Activated naive CD8-positive, alpha-beta T cell treated with anti-CD3 and anti-CD28 coated beads, Interleukin-2, amount 50 U/mL, for 24 hours (primary cell): ENCODE data around the gene VAPA.
"Not testable (repeated sequence)": the region's sequence is repeated elsewhere in the genome, so short reads cannot be mapped to it uniquely, and the experiment has no call there.

ENCODE experiments used
- ATAC-seq: fragments of 150-1000 bp; cut with Tn5 transposase; one replicate; pipeline ENCODE4 v1.10.0; 2021
- DNase-seq: peaks from one replicate; pipeline ENCODE4 v3.0.0; 2021
- H3K27ac Mint-ChIP-seq: one replicate; pipeline ENCODE4 v1.8.0; 2021; ENCODE audit warnings: mild to moderate bottlenecking, mixed read lengths
- H3K27me3 Mint-ChIP-seq: one replicate; pipeline ENCODE4 v1.8.0; 2021; ENCODE audit warnings: mixed read lengths
- H3K36me3 Mint-ChIP-seq: one replicate; pipeline ENCODE4 v1.8.0; 2021; ENCODE audit warnings: low read depth, mixed read lengths
- H3K4me1 Mint-ChIP-seq: one replicate; pipeline ENCODE4 v1.8.0; 2021; ENCODE audit warnings: mixed read lengths
- H3K4me3 Mint-ChIP-seq: one replicate; pipeline ENCODE4 v1.8.0; 2021; ENCODE audit warnings: mild to moderate bottlenecking, moderate library complexity, mixed read lengths
- H3K9me3 Mint-ChIP-seq: one replicate; pipeline ENCODE4 v1.8.0; 2021; ENCODE audit warnings: mixed read lengths

The VAPA gene

GRCh38 chr18:9898792-9899549 lies 14.8 kb upstream of the VAPA start:
- H3K27ac Mint-ChIP-seq: peak overlapping the region; percentile 37
- H3K4me3 Mint-ChIP-seq: no peak overlapping the region
- ATAC-seq: peak; percentile 93

DNA sequence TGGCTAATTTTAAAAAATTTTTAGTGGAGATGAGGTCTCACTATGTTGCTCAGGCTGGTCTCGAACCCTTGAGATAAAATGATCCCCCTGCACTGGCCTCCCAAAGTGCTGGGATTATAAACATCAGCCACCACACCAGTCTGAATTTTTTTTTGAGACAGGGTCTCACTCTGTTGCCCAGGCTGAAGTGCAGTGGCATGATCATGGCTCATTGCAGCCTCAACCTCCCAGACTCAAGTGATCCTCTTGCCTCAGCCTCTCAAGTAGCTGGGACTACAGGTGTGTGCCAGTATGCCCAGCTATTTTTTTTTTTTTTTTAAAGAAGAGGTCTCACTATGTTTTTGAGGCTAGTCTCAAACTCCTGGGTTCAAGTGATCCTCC lies 14.3 kb upstream of the VAPA start:
- not testable (repeated sequence) for DNase-seq, H3K27ac Mint-ChIP-seq, H3K27me3 Mint-ChIP-seq, H3K9me3 Mint-ChIP-seq, ATAC-seq, H3K4me3 Mint-ChIP-seq, H3K36me3 Mint-ChIP-seq
- H3K4me1 Mint-ChIP-seq: peaks cover 21% of the 10 kb centered on the region

More at GRCh38 chr18:9898792-9899549, 14.8 kb upstream of the VAPA start:
- peaks cover 2% of the 10 kb centered on the region for H3K27me3 Mint-ChIP-seq
- no peak for DNase-seq
- no peaks in the 10 kb centered on the region for H3K9me3 Mint-ChIP-seq
- peaks cover 21% of the 10 kb centered on the region for H3K4me1 Mint-ChIP-seq
- no peaks in the 10 kb centered on the region for H3K36me3 Mint-ChIP-seq

GRCh38 chr18:9900699-9901098 lies 13.1 kb upstream of the VAPA start:
- H3K27ac Mint-ChIP-seq: no peak overlapping the region
- H3K27me3 Mint-ChIP-seq: peaks cover 2% of the 10 kb centered on the region
- H3K9me3 Mint-ChIP-seq: no peaks in the 10 kb centered on the region
- DNase-seq (peak; percentile 7), ATAC-seq (peak; percentile 60)
- H3K36me3 Mint-ChIP-seq: no peaks in the 10 kb centered on the region
- H3K4me1 Mint-ChIP-seq: peaks cover 21% of the 10 kb centered on the region
- no peak overlapping the region for H3K4me3 Mint-ChIP-seq

GRCh38 chr18:9901377-9901776 lies 12.4 kb upstream of the VAPA start:
- H3K9me3 Mint-ChIP-seq: no peaks in the 10 kb centered on the region
- no peak overlapping the region for H3K27ac Mint-ChIP-seq
- peaks cover 21% of the 10 kb centered on the region for H3K4me1 Mint-ChIP-seq
- H3K27me3 Mint-ChIP-seq: peaks cover 2% of the 10 kb centered on the region
- no peaks in the 10 kb centered on the region for H3K36me3 Mint-ChIP-seq
- DNase-seq (no peak), ATAC-seq (no peak)
- H3K4me3 Mint-ChIP-seq: no peak overlapping the region

DNA sequence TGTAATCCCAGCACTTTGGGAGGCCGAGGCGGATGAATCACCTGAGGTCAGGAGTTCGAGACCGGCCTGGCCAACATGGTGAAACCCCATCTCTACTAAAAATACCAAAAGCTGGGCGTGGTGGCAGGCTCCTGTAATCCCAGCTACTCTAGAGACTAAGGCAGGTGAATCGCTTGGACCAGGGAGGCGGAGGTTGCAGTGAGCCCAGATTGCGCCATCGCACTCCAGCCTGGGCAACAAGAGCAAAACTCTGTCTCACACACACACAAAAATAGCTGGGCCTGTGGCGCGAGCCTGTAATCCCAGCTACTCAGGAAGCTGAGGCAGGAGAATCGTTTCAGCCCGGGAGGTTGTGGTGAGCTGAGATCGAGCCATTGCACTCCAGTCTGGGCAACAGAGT lies 11.6 kb upstream of the VAPA start:
- H3K36me3 Mint-ChIP-seq, H3K9me3 Mint-ChIP-seq, DNase-seq, H3K27me3 Mint-ChIP-seq, H3K27ac Mint-ChIP-seq, H3K4me3 Mint-ChIP-seq, ATAC-seq: not testable (repeated sequence)
- peaks cover 21% of the 10 kb centered on the region for H3K4me1 Mint-ChIP-seq

DNA sequence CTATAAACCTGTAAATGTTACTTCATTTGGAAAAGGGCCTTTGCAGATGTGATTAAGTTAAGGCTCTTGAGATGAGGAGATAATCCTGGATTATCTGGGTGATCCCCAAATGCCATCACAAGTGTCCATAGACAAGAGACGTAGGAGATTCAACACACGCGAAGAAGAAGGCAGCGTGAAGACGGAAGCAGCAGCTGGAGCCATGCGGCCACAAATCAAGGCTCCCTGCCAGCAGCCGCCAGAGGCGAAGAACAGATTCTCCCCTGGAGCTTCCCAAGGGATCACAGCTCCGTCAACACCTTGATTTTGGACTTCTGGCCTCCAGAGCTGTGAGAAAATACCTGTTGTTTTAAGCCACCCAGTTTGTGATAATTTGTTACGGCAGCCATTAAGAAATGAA lies 11.0 kb upstream of the VAPA start:
- peaks cover 21% of the 10 kb centered on the region for H3K4me1 Mint-ChIP-seq
- peaks cover 2% of the 10 kb centered on the region for H3K27me3 Mint-ChIP-seq
- no peaks in the 10 kb centered on the region for H3K36me3 Mint-ChIP-seq
- no peak overlapping the region for H3K27ac Mint-ChIP-seq
- no peak overlapping the region for H3K4me3 Mint-ChIP-seq
- ATAC-seq (no peak), DNase-seq (no peak)
- H3K9me3 Mint-ChIP-seq: no peaks in the 10 kb centered on the region

DNA sequence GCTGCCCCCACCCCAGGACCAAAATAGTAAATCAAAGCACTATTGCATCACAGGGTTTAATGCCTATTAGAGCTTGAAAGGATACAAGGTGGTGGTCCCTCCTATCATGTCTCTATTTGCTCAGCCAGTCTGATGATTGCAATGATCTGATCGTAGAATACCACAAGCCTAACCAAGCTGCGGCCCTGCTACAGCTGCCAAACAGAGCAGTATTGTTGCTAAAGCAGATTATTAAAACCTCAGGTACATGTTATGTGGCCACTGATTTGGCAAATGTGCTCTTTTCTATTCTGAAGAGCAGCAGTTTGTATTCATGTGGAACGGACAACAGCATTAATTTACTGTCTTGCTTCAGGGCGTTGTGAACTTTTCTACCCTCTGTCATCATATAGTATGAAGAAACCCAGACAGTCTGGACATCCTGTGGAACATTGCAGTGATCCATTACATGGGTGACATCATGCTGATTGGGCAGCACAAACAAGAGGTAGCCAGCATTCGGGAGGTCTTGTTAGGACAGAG lies 8.4 kb upstream of the VAPA start:
- DNase-seq (no peak), ATAC-seq (no peak)
- H3K27ac Mint-ChIP-seq: no peak overlapping the region
- no peaks in the 10 kb centered on the region for H3K36me3 Mint-ChIP-seq
- H3K27me3 Mint-ChIP-seq: peaks cover 2% of the 10 kb centered on the region
- H3K9me3 Mint-ChIP-seq: no peaks in the 10 kb centered on the region
- no peak overlapping the region for H3K4me3 Mint-ChIP-seq
- H3K4me1 Mint-ChIP-seq: peaks cover 4% of the 10 kb centered on the region

- Mint-ChIP-seq H3K36me3 (no peaks in the 10 kb centered on the region), H3K27me3 (peaks cover 2% of the 10 kb centered on the region), H3K27ac (no peak overlapping the region), H3K9me3 (no peaks in the 10 kb centered on the region), H3K4me1 (no peaks in the 10 kb centered on the region), H3K4me3 (no peak overlapping the region)
- DNase-seq (no peak), ATAC-seq (no peak)
Observed at GRCh38 chr18:9906481-9906880, 7.3 kb upstream of the VAPA start.

DNA sequence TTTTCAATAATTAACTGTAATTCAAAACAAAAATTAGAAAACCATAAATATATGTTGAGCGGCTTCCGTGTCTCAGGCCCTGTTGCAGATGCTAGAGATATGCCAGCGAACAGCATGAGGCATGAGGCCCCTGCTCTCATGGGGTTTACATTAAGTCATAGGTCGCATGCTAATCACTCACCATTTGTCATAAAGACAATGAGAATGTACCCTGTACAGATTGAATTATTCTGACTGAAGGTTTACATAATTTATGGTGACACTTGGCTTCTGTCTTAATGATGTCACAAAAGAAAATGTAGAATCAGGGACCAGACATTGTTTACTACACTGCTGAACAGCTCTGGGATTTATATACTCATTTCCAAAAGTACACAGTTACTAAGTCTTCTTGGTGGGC lies 5.9 kb upstream of the VAPA start:
- Mint-ChIP-seq H3K4me3 (no peak overlapping the region), H3K36me3 (no peaks in the 10 kb centered on the region), H3K4me1 (peaks cover 2% of the 10 kb centered on the region), H3K27me3 (peaks cover under 1% of the 10 kb centered on the region), H3K9me3 (no peaks in the 10 kb centered on the region), H3K27ac (no peak overlapping the region)
- ATAC-seq (peak; percentile 57), DNase-seq (no peak)

- Mint-ChIP-seq H3K27ac (no peak overlapping the region), H3K4me1 (peaks cover 11% of the 10 kb centered on the region), H3K36me3 (no peaks in the 10 kb centered on the region), H3K9me3 (no peaks in the 10 kb centered on the region), H3K27me3 (no peaks in the 10 kb centered on the region), H3K4me3 (no peak overlapping the region)
- ATAC-seq (no peak), DNase-seq (no peak)
Observed at GRCh38 chr18:9910071-9910470, 3.7 kb upstream of the VAPA start.

GRCh38 chr18:9910661-9911060 lies 3.2 kb upstream of the VAPA start:
- DNase-seq: no peak
- ATAC-seq: no peak

DNA sequence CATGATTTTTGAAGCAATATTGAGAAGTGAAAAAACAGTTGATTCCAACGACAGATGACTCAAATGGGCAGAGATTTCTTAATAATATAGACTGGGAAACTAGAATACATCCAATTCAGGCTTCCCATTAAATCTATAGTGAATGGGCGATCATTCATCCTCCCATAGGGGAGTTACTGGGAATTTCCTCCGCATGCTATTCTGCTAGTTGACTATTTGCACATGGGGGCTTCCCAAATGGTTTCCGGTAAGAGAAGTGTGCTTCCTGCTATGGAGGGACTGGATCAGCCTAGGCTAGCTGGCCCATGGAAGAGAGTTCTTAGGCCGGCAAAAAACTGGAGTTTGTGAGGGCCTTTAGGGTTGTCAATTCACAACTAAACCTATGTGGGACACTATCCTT lies 2.6 kb upstream of the VAPA start:
- Mint-ChIP-seq H3K4me1 (peaks cover 22% of the 10 kb centered on the region), H3K36me3 (peaks cover under 1% of the 10 kb centered on the region), H3K9me3 (no peaks in the 10 kb centered on the region), H3K27me3 (no peaks in the 10 kb centered on the region), H3K27ac (no peak overlapping the region), H3K4me3 (no peak overlapping the region)
- ATAC-seq (no peak), DNase-seq (no peak)

More at GRCh38 chr18:9910661-9911060, 3.2 kb upstream of the VAPA start:
- no peak overlapping the region for H3K27ac Mint-ChIP-seq
- no peaks in the 10 kb centered on the region for H3K36me3 Mint-ChIP-seq
- no peaks in the 10 kb centered on the region for H3K27me3 Mint-ChIP-seq
- no peak overlapping the region for H3K4me3 Mint-ChIP-seq
- H3K9me3 Mint-ChIP-seq: no peaks in the 10 kb centered on the region
- H3K4me1 Mint-ChIP-seq: peaks cover 17% of the 10 kb centered on the region

DNA sequence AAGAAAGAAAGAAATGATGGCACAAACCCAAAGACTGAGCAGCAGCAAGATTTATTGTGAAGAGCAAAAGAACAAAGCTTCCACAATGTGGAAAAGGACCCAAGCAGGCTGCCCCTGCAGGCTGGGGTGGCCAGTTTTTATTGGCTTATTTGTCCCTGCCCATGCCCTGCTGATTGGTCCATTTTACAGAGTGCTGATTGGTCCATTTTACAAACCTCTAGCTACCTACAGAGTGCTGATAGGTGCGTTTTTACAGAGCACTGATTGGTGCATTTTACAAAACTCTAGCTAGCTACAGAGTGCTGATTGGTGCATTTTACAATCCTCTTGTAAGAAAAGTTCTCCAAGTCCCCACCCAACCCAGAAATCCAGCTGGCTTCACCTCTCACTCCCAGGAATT lies 1.5 kb upstream of the VAPA start:
- H3K27me3 Mint-ChIP-seq, H3K36me3 Mint-ChIP-seq, H3K4me3 Mint-ChIP-seq, ATAC-seq, DNase-seq, H3K27ac Mint-ChIP-seq, H3K9me3 Mint-ChIP-seq: not testable (repeated sequence)
- H3K4me1 Mint-ChIP-seq: peaks cover 29% of the 10 kb centered on the region

GRCh38 chr18:9913151-9913525 lies 678 bp upstream of the VAPA start:
- Mint-ChIP-seq H3K27ac (peak overlapping the region; percentile 95), H3K9me3 (no peaks in the 10 kb centered on the region), H3K36me3 (peaks cover 2% of the 10 kb centered on the region), H3K4me3 (peak overlapping the region; percentile 86), H3K27me3 (no peaks in the 10 kb centered on the region), H3K4me1 (peaks cover 29% of the 10 kb centered on the region)
- DNase-seq (no peak), ATAC-seq (no peak)

GRCh38 chr18:9914334-9914583 lies 443 bp downstream of the VAPA start:
- H3K4me1 Mint-ChIP-seq: peaks cover 29% of the 10 kb centered on the region
- H3K9me3 Mint-ChIP-seq: no peaks in the 10 kb centered on the region
- no peaks in the 10 kb centered on the region for H3K27me3 Mint-ChIP-seq
- H3K27ac Mint-ChIP-seq: peak overlapping the region; percentile 95
- ATAC-seq (no peak), DNase-seq (no peak)
- H3K4me3 Mint-ChIP-seq: peak overlapping the region; percentile 86
- peaks cover 2% of the 10 kb centered on the region for H3K36me3 Mint-ChIP-seq
